Retina (tissue), 1 donor: Measurements from ENCODE around the gene PDLIM7.

Experiments
- DNase-seq: peaks from one replicate; pipeline ENCODE4 v3.0.0-alpha.2; 2016

PDLIM7 gene

GRCh38 chr5:177471610-177472356 is 25.6 kb downstream of the PDLIM7 start:
- DNase-seq, result no peak

DNA sequence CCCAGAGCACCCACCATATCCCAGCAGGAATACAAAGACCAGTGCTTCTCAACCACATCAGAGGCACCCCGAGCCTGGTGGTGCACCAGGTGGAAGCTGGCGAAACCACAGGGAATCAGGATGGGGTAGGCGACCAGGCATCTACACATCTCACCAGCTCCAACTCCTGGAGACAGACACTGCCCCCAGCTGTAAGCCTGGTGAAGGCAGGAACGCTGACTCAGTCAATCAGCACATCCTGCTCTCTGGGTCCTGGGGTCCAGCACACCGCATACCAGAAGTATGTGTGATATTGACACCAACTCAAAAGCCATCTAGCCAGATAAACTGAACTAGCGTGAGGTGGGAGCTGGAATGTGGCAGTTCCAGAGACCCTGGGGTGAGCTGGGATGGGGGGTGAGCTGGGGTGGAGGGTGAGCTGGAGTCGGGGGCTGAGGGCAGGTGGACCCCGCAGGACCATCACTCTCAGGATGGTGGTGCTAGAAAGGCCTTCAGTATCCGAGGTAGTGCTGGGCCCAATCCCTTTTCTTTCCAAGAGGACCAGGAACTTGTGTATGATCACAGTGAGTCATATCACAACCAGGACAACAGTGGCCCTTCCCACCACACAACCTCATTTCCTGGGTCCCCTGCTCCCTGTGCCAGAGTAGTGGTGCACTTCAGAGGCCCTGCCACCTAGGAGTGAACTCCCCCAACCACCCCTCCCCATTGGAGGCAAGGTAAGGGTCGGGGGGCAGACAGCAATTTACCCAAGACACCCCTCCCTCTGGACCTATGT is 26.5 kb downstream of the PDLIM7 start:
- DNase-seq, result no peak

GRCh38 chr5:177469750-177470525 is 27.5 kb downstream of the PDLIM7 start:
- DNase-seq, result no peak

GRCh38 chr5:177468685-177469628 is 28.4 kb downstream of the PDLIM7 start:
- peak; percentile 65 for DNase-seq

GRCh38 chr5:177468329-177468684 is 29.1 kb downstream of the PDLIM7 start:
- no peak for DNase-seq

DNA sequence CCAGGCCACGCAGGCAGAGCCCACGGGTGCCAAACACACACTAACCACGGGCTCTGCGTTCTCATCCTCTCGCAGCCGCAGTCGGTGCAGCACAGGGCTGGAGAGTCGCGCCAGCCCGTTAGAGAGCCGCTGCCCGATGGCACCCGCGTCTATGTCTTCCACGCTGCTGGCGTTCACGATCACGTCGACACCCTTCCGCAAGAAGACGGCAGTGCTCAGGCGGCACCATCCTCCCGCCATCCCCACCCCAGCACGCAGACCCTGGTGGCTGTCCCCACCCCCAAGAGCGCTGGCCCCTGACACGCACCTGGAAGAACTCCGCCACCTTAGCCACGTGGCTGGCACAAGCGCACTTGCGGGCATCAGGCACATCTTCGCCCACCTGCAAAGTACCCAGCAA is 30.0 kb downstream of the PDLIM7 start:
- DNase-seq, result no peak

DNA sequence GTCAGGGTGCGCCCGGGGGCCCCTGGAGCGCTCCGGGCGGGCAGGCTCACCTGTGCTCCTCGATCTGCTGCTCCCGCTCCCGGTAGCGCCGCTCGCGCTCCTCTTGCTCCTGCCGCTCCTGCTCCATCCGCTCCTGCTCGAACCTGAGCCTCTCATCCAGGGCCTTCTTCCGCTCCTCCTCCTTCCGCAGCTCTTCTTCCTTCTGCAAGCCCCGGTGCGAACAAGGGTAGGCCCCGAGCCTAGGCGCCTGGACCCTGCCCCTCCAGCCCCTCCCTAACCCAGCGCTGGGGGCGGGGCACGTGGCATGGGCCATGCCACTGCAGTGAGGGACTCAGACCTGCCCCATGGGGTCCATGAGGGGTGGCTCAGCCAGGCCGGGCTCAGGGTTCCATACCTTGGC is 30.5 kb downstream of the PDLIM7 start:
- DNase-seq, result no peak

DNA sequence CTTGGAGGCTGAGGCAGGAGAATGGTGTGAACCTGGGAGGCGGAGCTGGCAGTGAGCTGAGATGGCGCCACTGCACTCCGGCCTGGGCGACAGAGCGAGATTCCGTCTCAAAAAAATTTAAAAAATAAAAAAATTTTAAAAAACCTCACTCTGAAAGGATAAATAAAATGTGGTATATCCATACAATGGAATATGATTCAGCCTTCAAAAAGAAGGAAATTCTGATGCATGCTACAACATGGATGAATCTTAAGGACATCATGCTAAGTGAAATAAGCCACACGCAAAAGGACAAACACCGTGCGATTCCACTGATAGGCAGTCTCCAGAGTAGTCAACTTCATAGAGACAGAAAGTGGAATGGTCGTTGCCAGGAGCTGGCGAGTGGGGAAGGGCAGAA is 32.4 kb downstream of the PDLIM7 start:
- DNase-seq, result no peak

DNA sequence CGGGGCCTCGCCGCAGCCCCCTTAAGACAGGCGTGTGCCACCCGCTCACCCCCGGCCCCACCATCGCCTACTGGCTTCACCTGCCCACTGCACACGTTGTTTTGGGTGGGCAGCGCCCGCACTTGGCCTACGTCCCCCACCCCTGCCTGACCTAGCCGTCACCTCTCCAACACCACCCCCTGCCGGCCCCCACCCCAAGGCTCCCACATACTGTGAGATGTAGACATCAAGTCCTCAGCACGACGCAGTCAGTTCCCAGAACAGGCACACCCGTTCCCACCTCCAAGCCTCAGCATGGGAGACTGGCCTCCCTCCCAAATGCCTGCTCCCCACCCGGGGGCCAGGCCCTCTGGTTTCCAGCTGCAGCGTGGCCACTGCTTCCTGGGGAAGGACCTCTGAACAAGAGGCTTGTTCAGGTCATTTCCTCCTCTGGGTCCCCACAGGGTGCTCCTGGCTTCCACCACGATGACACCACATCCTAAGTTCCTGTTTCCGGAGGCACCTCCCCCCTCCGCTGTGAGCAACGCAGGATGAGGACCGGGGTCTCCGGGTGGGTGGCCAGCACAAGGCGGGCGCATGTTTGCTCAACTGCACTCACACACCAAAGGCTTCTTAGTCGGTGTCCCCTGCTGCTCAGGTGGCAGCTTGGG is 35.3 kb downstream of the PDLIM7 start:
- no peak for DNase-seq

- no peak for DNase-seq
These were observed 37.4 kb downstream of the PDLIM7 start for GRCh38 chr5:177459819-177460628.

DNA sequence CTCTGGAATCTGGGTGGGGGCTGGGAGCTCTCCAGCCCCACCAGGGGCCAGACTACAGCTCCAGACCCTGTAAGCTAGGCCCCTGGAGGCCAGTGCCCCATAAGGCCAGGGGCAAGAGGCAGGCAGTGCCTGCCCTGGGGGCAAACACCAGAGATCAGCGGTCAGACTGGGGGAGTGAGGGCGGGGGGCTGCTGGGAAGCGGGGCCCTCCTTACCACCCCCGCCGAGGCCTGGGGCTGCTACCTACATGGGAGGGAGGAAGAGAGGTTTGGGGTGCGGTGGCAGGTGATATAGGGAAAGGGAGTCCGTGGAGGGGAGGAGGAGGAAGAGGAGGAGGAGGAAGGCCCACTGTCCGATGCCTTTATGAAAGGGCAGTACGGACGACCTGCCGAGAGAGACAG is 38.0 kb downstream of the PDLIM7 start:
- DNase-seq, result no peak

DNA sequence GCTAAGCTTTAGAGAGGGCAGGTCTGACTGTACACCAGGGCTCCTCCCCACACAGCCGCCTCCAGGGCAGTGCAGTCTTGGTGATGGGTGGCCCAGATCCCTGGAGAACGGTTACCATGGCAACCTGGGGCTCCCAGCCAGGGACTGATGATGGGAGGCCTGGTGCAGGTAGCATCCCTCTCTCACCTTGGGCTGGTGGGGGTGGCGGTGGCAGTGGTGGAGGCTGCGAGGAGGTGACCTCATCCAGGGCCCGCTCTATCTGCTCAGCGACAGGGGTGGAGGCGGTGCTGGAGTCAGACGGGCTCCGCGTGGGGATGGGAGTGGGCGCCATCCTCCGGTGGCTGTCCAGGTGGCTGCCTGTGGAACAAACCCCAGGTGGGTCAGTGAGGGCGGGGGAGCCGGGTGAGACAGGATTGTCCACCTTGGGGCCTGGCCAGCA is 38.5 kb downstream of the PDLIM7 start:
- DNase-seq, result peak; percentile 43

DNA sequence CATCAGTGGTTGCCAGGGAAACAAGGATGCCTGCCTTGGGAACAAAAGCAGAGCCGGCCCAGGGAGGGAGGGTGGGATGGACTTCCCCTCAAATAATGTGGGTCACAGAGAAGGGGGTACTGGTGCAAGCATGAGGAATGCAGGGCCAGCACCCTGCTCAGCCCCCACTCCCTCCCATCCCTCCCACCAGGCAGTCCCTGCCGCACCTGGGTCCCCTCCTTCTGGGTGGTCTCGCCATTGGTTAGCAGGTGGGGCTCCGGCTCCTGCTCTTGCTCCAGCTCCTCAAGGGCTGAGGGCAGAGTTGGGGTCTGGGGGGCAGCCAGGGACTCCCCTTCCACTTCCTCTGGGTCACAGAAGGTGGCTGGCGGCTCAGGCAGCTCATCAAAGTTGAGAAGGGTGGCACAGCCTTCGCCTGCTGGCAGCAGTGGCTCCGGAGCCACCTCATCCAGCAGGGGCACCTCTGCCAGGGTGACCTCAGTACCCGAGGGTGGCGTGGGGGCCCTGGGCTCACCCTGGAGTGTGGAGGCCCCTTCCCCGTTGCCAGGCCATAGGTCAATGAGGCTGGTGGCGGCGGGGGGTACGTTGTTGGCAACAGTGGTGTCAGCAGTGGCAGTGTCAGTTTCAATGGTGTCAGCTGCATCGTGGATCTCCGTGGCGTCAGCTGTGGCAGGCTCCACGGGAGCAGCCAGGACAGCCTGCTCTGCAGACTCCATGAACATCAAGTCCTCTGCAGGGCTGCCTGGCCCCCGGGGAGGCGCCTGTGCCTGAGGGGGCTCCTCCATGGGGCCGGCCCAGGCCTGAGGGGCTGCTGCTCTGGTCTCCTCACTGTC is 39.3 kb downstream of the PDLIM7 start:
- DNase-seq, result no peak

DNA sequence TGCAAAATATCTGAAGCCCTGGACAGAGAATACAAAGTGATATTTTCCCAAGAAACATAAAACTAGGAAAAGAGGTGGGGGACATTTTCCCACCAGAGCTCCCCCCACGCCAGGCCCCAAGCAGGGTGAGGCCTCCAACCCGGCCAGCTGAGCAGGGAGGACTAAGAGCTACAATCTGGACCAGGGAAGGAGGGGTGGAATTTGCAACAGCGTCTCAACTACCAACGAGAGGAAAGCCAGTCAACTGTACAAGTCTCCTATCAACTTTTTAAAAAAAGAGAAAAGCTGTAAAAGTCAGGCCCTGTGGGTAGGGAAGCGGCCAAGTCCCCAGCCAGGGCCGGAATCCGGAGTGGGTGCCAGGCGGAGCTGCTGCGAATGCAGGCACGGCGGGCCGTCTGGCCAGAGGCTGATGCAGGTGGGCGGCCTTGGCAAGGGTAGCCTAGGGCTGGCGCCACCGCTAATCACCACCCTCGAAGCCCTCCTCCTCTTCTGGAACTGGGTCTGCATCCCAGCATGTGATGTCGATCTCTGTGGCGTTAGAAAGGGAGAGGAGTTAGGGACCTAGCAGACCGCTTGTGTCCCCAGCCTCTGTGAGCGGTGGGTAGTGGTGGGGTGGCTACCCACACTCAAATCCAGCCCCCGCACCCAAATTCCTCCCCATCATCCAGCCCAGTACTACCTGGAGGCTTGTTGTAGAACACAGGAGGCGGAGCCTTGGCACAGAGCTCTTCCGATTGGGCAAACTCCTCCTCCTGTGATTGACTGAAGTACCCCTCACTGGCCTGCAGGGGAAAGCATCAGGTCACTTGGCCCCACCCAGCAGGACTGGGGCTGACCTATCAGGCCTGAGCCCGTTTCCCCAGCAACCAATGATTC is 40.2 kb downstream of the PDLIM7 start:
- peak; percentile 91 for DNase-seq

- no peak for DNase-seq
These were observed 40.8 kb downstream of the PDLIM7 start for GRCh38 chr5:177456591-177456964.

- peak; percentile 89 for DNase-seq
These were observed 41.5 kb downstream of the PDLIM7 start for GRCh38 chr5:177455661-177456590.

- peak; percentile 94 for DNase-seq
These were observed 42.3 kb downstream of the PDLIM7 start for GRCh38 chr5:177455036-177455660.
